Right renal cortex interstitium (tissue), 3 donors: ENCODE measurements around the gene NRG4. TPM values are rescaled to one million over a fixed set of nuclear protein-coding genes. Genes with fewer than 3 reads are reported as not detected.
A peak's percentile ranks its signal among the peaks of the same experiment; 100 is the strongest.
"Not testable (repeated sequence)": the region's sequence is repeated elsewhere in the genome, so short reads cannot be mapped to it uniquely, and the experiment has no call there.

Source experiments
- DNase-seq, 3 donors: peaks; one replicate each; pipeline ENCODE4 v3.0.0-alpha.2; 2013; ENCODE audit warnings: low read depth in 3 of 3, low spot score in 2 of 3
- polyA plus RNA-seq, 3 donors: library from polyadenylated mRNA; unstranded; fragments of 120-200 nt; gene quantifications; one replicate each; pipeline ENCODE4 v1.2.1, GENCODE V29; 2013; ENCODE audit not compliant: insufficient read length in 3 of 3

Gene NRG4, protein sequence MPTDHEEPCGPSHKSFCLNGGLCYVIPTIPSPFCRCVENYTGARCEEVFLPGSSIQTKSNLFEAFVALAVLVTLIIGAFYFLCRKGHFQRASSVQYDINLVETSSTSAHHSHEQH
- polyA plus RNA-seq = 1 to 10 TPM; 2.9 to 5.4 (median 4.5) TPM

DNA sequence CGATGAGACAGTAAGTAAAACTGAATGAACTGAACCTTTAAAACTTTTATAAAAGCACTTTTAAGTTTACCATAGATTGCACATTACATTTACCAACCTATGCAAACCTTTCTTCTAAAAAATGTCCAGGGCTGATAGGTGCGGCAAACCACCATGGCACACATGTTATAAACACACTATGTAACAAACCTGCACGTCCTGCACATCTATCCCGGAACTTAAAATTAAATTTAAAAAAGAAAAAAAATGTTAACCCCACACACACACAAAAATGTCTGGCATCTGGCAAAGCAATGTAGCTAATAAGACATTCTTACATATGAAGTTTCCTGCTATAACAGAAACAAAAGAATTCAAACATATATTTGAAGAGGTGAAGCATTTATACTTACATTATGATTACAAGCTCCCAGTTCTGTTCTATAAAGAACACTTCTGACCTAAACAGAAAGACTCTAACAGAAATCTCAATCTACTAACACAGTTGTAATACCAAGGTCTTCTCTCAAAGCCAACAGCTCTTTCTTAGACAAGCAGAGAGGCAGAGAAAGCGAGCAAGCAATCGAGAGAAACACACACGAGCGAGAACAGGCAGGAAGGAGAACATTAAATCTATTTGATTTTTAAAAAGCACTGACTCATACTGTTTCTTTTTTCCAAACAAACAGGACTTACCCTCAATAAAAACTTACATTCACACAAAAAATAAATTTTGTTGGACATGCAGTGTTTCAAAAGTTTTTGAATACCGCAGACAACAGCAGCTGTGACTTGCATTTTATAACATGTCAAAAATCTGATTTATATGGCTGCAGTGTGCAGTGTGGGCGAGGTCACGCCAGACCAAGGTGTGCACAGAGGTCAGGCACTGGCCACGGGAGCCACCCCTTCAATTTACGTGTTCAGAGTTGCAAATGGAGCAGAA lies at the start of gene NRG4:
TSS of gene NRG4 (minus strand) at position 798 of the 925 bp plus-strand sequence. CDS start 1,194 bp downstream, outside the sequence.
- DNase-seq = no peak

DNA sequence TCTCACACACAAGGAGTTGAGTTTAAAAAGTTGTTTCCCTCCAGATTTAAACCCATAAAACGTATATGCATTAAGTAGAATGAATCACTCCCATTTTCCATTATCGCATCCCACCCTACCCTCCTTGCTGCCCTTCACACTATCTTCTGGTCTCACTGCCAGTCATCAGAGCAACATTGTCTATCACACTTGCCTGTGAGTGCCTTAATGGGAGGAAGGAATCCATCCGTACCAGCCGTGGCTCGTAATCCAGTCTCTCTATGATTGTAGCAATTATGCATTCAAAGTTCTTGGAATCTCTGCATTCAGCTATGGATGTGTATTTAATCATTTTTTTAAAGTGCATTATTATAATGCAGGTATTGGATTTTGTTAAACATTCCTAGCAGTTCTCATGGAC lies 49.5 kb upstream of the NRG4 start:
- no peak for DNase-seq

DNA sequence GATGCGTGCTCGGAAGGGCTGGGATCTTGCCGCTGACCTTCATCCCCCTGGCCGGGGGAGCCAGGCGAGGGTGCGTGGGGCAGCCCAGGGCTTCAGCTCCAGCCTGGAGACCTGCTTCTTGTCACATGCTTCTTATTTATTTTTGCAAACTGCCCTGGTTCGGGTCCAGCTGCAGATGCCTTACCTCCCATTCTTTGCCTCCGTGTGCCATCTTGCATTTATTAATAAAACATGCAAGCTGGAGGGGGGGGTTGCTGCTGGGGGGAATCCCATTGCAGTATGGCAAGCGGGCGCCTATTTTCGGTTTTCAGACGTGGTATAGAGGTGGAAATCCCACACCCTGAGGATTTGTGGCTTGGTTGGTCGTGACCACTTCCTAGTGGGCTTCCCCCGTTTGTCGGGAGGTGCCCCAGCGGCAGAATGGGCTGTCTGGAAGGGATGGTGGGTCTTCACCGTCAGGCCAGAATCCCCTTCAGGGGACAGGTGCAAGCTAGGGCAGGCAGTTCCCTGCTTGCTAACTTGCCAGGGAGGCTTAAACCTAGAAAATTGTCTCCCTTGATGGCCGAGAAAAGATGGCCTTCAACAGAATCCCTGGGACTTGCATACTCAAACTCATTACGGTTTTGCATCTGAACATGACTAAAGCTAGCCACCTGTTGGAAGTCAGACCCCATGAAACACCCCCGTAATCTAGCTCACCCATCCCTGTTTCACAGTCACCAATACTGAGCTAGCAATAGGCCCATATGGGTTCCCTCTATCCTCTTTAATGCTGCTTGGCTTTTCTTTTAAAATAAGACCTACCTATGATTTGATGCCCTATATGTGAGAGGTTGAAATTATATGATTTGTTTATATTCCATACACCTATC lies 48.1 kb upstream of the NRG4 start:
- no peak for DNase-seq

DNA sequence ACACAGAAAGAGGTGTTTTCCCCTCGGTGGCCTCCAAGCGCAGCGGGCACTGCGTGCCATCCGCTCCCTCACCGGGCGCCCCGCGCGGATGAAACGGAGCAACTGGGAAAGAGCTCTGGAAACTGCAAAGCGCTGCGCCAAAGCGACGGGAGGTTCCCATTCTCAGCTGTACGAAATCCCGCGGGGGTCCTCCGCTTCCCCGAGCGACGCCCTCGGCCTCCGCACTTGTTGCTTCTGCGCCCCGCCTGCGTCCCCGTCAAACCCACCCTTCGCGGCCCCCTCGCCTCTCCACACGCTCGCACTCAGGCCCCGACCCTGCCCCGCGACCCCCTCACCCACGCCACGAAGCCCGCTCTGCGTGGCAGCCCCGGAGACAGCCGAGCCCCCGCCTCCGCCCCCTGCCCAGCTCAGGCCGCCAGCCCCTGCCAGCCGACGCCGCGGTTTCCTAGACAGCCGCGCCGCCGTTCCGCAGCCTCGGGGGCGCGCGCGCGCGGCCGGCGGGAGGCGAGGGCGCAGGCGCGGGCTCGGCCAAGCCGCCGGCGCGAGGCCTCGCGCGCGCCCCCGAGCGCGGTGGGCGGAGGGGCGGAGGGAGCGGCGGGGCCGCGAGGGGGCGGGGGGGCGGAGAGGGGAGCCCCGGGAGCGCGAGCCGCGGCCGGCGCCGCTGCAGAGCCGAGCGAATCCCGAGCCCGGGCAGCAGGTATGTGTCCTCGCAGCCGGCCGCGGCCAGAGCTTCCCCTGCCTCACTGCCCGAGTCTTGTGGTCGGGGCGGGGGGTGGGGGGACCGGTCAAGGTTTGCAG lies 47.3 kb upstream of the NRG4 start, which contains the start of gene TMEM266:
TSS of gene TMEM266 (plus strand) at position 666 of the 798 bp plus-strand sequence. CDS start 74,279 bp downstream, outside the sequence.
- DNase-seq = peak in 2 of 3 donors; percentile 46 to 57

DNA sequence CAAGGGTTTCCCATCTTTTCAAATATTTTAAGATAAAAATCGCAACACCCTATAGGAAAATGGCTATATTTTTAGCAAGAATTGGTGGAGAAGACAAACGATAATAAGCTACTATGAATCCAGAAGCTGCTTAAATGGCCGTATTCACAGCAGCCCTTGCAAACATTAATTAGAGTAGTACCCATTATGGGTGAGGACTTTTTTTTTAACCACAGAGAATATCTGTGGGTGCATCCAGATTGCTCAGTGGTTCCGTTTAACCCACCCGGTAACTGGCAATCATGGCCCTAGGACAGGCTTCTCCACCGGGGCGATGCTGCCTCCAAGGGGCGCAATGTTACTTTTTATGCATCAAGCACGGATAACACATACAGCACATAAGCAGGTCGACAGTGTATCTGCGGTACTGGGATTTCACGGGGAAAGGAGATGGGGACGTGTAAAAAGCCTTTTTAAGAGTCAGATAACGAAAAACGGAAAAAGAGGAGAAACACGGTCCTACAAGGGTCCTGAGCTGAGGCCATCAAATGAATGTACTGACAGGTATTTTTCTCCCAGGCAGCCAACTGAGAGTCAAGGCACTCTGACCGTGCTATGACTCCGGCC lies 46.6 kb upstream of the NRG4 start:
- peak in 1 of 3 donors; percentile 40 for DNase-seq

DNA sequence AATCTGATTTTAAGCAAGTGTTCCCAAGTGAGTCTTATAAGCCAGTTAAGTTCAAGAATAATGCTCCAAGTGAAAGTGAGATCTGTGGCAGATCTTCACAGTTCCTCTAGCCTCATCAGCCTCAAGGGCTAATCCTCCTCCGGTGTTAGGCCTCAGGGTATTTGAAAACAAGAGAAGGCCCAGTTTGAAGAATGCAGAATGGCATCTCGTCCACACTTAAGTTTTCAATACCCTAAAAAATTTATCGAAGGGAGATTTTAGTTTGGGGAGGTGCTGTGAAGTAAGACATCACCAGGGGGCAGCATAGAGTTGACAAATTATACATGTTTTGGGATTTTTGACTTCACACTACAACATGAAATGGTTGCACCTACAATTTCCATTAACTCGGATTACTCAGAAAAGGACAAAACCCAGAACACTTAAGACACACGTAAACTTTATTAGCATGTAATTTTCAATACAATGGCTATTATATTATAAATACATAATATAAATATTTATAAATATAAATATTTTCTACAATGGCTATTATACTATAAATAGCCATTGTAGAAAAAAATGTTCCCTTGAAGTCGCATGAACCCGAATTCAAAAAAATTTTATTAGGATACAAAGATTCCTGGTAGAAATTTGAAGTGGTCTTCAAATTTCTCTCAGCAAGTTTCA lies 45.2 kb upstream of the NRG4 start:
- peak in 1 of 3 donors; percentile 36 for DNase-seq

DNA sequence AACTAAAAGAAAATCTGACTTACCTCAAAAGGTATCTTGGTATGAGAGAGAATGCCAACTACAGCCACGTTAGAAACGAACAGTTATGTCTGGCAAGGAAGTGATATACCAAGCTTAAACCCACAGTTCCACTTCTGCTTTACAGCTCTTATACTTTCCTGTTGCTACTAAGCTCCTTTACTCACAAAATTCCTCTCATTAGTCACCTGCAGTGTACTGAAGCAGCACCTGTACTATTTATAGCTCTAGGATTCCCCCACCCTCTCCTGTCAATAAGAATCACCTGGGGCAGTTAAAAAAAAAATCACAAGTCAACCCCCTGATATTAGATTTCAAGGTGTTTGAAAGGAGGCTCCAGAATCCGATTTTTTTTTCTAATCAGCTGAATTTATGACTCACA lies 44.7 kb upstream of the NRG4 start:
- no peak for DNase-seq

DNA sequence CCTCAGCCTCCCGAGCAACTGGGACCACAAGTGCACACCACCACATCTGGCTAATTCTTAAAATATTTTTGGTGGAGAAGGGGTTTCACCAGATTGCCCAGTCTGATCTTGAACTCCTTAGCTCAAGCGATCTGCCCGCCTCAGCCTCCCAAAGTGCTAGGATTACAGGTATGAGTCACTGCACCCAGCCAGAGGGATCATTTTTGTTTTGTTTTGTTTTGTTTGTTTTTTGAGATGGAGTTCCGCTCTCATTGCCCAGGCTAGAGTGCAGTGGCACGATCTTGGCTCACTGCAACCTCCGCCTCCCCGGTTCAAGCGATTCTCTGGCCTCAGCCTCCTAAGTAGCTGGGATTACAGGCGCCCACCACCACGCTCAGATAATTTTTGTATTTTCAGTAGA lies 42.0 kb upstream of the NRG4 start:
- not testable (repeated sequence) for DNase-seq

DNA sequence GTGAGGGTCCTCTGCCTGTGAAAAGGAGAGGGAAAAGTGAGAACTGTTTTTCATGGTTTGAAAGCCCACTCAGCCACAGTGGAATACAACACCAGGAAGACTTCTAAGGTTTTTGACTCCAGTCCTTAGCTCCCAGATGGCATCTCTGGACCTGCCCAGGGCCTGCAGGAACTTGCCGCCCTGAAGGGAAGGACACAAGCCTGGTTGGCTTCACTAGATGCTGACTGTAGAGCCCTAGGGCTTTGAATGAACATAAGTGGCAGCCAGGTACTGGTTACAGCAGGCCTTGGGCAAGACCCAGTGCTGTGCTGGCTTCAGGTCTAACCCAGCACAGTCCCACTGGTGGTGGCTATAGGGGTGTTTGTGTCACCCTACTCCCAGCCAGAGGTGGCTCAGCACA lies 26.3 kb upstream of the NRG4 start:
- DNase-seq = no peak

DNA sequence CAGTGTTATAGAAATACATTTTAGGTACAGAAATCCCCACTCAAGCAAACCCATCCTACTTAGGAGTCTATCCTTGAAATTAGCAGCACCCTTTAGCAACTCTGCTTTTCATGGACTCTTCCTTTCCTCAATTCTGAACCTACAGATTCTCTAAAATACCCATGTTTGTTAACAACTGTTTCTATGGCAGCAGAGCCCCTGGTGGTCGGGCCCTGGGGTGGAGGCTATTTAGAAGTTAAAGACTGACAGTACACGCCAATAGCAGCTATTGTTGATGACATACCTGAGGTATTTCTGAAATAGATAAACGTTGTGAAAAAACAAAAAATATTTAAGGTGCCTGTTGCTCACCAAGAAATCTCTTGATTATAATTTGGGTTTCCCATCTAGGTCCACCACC lies 23.4 kb upstream of the NRG4 start:
- no peak for DNase-seq

DNA sequence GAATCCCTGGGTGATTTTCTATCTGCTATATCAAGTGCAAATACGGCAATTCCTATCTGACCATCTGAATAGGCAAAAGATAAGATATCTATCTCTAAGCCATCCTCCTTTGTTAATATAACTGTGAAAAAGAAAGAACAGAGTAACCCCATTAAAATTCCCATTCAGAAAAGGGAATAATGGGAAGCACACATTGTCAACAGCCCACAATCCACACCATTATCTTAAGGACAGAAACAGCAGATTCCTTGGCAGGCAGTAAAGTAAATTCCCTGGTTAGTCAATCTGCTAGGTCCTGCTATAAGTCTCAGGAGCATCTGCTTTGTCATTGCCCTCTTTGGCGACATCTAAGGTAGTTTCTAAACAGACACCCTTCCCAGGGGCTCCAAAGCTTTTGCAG lies 21.9 kb upstream of the NRG4 start:
- DNase-seq = no peak

DNA sequence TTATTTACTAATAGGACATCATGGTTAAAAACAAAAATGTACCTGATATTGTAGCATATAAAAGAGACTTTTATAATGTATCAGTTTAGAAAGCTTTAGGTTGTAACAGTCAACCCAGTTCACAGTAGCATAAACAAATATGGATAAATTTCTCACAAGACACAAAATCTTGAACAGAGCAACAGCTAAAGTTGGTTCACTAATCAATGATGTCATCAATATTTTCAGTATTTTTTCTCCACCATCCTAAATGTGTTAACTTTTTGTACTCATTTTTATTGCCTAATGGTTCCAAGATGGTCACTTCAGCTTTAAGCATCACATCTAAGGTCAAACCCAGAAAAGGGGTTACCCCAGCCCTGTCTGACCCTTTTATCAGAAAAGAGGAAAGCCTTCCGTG lies 21.2 kb upstream of the NRG4 start:
- no peak for DNase-seq

DNA sequence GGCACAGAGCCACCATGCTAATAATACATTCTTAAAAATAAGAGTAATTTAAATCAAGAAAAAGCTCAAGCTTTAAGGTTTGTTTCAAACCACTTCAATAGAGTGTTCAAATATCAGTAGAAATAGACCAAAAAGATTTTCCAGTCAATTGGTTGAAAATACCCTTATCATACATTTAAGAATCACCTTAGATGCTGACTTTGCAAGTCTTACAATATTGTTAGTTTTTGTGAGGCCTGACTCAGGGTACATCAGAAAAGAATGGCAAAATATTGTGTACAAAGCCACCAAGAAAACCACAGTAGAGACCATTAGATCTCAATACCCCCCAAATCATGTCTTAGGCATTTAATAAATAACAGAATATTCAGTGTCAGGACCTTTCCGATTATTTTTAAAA lies 19.8 kb upstream of the NRG4 start:
- DNase-seq = no peak

DNA sequence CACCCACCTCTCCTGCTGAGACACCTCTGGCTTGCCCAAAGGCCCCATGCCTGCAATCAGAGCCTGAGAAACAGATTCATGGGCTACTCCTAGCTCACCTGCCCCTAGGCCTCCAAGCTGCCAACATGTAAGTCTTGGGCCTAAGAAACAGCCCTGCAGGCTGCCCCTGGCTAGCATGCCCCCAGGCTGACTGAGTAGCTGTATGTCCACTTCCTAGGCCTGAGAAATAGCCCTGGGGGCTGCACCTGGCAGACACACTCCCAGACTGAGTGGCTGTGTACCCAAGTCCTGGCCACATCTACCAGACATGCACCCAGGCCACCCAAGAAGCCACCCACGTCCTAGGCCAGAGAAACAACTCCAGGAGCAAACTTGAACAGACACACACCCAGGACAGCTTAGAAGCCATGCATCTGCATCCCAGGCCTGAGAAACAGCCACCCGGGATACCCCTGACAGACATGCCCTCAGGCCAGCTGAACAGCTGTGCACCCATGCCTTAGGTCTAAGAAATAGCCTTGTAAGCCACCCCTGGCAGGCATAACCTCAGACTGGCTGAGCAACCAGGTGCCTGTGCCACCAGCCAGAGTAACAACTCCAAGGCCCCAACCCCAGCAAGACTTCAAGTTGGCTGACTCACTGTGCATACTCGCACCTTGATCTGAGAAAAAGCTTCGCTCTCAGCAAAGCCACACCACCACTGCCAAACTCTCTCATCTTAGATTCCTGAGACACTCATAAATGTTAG lies 12.0 kb upstream of the NRG4 start:
- DNase-seq = no peak

DNA sequence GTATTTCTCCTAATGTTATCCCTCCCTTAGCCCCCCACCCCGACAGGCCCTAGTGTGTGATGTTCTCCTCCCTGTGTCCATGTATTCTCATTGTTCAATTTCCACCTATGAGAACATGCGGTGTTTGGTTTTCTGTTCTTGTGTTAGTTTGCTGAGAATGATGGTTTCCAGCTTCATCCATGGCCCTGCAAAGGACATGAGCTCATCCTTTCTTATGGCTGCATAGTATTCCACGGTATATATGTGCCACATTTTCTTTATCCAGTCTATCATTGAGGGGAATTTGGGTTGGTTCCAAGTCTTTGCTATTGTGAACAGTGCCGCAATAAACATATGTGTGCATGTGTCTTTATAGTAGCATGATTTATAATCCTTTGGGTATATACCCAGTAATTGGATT lies 1.2 kb upstream of the NRG4 start:
- not testable (repeated sequence) for DNase-seq

DNA sequence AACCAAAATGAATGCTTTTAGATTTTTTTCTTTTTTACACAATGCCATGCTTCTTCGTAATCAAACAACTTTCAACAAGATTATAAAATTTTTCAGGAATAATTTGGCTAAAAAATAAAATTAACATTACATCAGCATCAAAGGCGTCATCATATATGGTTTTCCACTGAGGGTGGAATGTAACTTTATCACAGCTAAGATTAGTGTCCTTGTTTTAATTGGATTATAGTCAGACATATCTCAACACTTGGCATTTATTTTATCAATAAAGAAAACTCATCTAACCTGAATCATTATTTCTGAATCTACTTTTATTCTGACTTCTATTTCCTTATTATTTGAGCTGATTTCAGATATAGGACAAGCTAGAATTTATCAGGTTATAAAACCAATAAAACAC lies 1.6 kb downstream of the NRG4 start:
- no peak for DNase-seq

DNA sequence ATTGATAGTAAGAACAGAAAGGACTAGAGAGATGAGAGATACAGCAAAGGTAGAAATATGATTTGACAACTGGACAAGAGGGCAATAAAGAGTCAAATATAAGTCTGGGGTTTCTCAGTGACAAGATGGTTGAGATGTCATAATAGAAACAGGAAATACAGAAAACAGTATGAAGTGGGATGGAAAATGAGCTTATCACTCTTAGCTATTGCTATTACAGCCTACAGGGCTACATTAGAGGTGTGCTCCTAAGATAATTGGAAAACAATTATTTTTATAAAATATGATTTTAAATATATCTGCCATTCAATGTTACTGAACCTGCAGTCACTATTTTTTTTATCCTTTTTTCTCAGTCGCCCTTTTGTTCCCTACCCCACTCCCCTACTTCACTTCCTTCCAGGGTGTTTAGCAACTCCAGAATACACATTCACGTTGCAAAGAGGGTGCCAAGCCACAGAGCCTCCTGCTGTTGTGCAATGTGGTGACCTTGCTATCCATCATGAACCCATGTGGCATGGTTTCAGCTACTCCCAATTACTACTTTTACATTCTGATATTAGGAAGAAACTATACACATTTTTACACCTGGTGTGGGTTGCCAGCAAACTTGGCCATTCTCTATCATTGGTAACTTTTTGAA lies 6.0 kb downstream of the NRG4 start:
- DNase-seq = no peak

DNA sequence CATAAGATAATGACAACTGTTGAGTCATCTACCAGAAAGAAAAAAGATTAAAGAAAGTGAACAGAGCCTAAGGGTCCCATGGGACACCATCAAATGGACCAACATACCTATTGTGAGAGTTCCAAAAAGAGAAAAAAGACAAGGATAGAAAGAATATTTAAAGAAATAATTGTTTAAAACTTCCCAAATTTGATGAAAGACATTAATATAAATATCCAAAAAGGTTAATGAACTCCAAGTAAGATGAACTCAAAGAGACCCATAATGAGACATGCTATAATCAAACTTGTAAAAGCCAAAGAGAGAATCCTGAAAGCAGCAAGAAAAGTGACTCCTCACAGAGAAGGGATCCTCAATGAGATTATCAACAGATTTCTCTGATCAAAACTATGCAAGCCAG lies 8.9 kb downstream of the NRG4 start:
- no peak for DNase-seq
